GM15510 (cell line): ENCODE measurements around the gene GAK.

ENCODE experiments used
- POLR2A ChIP-seq: IDR thresholded peaks from 3 replicates; pipeline ENCODE4 v1.6.1; 2011; ENCODE audit warnings: borderline replicate concordance; ENCODE audit not compliant: insufficient read length; ENCODE audit errors: extremely low read depth

The GAK gene

DNA sequence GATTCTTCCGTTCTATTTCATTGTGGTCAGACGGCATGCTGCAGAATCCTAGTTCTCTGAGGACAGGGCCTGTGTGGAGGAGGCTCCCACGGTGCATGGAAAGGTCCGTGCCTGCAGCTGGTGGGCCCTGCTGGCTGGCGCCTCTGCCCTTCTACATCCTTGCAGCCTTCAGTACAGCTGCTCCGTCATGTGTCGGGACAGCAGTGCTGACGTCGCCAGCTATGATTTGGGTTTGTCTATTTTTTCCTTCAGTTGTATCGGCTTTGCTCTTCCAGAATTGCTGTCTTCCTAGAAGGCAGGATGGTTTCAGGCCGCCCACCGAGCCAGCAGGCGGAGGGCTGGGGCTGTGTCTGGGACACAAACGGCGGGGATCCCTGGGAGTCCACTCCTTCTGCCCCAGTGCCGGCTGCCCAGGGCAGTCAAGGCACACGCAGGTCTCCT, 74.1 kb downstream of the GAK start:
- no peak for TF ChIP-seq POLR2A

DNA sequence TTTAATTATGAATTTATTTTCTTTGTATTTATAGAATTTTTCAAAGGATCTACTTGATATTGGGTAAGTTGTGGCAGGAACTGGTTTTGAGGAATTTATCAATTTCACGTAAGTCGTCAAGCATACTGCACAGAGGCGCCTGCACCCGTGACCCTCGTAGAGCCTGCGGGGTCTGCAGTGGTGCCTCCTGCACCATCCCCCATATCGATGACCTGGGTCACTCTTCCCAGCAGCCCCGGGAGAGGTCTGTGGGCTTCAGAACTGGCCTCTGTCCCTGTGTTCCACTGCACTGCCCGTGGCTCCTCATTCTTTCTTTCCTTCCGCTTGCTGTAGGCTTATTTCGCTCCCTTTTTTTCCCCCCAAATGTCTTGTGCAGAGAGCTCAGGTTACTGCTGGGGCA, 74.7 kb downstream of the GAK start:
- TF ChIP-seq POLR2A, result no peak

DNA sequence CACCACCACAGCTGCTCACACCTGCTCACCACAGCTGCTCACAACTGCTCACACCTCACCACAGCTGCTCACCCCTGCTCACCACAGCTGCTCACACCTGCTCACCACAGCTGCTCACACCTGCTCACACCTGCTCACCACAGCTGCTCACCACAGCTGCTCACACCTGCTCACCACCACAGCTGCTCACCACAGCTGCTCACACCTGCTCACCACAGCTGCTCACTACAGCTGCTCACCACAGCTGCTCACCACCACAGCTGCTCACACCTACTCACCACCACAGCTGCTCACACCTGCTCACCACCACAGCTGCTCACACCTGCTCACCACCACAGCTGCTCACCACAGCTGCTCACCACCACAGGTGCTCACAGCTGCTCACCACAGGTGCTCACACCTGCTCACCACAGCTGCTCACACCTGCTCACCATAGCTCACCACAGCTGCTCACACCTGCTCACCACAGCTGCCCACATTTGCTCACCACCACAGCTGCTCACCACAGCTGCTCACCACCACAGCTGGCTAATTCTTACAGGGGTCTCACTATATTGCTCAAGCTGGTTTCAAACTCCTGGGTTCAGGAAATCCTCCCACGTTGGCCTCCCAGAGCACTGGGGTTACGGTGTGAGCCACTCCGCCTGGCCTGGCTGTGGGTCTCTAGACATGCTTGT, 75.8 kb downstream of the GAK start:
- TF ChIP-seq POLR2A, result no peak

DNA sequence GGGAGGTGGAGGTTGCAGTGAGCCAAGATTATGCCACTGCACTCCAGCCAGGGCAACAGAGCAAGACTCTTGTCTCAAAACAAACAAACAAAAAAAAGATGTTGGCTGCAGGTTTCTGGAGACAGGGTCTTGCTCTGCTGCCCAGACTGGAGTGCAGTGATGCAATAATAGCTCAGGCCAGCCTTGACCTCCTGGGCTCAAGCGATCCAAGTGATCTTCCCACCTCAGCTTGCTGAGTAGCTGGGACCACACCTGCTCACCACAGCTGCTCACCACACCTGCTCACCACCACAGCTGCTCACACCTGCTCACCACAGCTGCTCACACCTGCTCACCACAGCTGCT, 76.3 kb downstream of the GAK start:
- no peak for TF ChIP-seq POLR2A

DNA sequence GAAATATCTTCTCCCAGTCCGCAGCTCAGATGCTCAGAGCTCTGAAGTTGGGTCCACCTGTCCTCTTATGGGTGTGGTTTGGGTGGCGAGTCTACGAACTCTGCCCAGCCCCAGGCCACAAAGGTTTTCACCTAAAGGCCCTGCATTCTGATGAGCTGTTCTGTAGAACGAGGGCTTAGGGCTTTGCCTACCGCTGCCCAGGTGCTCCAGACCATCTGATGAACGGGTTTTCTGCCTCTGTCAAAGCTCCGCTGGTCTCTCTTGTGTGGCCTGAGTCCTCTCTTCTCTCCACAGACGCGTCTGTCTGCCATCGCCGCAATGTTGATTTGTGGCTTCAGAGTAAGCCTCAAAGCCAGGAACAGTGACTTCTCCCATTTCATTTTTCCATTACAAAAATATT, 77.8 kb downstream of the GAK start:
- TF ChIP-seq POLR2A, result no peak

DNA sequence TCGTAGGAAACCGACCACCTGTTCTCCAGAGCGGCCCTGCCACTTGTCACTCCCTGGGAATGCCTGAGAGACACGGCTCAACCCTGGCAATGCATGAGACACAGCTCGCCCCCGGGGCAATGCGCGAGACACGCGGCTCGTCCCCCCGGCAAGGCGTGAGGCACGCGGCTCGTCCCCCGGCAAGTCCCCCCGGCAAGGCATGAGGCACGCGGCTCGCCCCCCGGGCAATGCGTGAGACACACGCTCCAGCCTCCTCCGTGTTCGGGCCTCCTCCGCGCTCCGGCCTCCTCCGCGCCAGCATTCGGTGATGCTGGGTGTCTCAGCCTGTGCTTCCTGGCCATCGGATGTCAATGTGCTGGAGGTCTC, 78.7 kb downstream of the GAK start:
- no peak for TF ChIP-seq POLR2A

DNA sequence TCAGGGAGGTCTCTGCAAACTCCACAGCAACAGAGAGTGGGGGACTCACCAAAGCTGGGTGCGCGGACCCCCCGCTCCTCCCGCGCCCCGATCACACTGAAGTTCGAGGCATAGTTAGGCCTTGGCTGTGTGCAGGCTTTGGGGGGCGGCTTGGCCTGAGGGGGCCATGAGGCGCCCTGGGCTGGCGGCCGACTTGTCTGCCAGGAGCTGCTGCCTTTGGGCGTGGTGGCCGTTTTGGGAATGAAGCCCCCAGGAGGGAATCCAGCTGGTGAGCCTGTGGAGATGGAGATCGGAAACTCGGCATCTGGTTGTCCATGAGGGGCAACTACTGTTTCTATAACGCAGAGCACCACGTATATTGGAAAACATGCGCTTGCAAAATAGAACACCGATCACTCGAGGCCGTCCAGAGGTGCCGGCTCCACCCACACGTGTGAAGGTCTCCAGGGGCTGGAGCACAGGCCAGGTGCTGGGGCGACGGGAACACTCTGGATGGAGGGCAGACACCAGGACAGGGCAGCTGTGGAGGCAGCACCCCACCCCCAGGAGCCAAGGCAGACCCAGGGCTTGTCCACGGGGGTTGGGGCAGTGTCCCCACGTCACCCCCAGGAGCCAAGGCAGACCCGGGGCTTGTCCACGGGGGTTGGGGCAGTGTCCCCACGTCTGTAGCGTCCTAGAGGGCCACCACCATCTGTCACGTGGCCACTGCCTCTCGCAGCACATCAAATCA, 80.2 kb downstream of the GAK start:
- no peak for TF ChIP-seq POLR2A

DNA sequence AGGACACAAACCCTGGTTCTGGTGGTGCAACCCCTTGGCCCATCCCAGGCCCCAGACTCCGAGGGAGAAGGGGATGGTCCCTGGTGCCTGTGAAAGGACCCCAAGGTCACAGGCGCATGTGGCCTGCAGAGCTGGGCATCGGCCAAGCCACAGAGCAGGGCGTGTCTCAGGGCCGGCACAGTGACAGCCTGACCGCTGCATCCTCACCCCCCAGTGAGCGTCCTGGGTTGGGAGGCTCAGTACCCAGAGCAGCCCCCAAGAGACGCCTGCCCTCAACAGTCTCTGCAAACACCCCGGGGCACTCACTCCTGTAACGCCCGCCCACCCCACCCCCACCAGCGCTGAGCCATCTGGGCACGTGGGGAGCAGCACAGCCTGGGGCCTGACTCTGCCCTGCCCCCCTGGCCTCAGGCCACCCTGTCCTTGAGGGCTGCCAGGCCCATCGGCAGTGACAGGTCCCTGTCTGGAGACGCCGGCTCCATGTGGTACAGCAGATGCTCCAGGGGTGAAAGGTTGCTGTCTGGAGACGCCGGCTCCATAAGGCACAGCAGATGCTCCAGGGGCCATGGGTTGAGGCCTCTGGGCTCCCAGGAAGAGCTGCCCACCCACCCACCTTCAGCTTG, 81.7 kb downstream of the GAK start:
- TF ChIP-seq POLR2A, result no peak

DNA sequence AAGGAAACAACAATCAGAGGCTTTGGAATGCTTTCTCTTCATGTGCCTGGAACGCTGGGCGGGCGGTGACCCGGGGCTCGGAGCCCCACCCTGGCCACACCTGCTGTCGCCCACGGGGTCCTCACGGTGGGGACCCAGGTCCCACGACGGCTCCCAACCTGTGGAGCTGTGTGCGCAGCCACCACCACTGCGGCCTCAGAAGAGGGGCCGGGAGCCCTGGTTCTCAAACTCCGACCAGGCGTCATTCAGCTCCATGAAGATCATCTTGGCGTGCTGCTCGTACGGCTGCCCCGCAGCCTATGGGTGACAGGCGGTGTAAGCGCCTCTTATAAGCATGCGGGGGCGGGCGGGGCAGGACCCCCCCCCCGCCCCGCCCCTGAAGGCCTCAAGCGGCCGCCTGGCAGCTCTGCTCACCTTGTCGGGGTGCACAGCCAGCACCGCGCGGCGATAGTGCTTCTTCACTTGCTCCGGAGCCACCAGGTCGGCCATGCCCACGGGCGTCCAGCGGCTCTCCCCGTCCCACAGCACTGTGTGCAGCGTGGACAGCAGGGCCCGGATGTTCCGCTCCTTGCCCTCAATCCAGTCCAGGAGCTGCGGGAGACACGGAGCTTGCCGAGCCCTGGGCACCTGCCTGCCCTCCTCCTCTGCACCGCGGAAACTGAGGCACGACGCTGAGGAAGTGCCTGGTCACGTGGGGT, 82.5 kb downstream of the GAK start:
- no peak for TF ChIP-seq POLR2A

DNA sequence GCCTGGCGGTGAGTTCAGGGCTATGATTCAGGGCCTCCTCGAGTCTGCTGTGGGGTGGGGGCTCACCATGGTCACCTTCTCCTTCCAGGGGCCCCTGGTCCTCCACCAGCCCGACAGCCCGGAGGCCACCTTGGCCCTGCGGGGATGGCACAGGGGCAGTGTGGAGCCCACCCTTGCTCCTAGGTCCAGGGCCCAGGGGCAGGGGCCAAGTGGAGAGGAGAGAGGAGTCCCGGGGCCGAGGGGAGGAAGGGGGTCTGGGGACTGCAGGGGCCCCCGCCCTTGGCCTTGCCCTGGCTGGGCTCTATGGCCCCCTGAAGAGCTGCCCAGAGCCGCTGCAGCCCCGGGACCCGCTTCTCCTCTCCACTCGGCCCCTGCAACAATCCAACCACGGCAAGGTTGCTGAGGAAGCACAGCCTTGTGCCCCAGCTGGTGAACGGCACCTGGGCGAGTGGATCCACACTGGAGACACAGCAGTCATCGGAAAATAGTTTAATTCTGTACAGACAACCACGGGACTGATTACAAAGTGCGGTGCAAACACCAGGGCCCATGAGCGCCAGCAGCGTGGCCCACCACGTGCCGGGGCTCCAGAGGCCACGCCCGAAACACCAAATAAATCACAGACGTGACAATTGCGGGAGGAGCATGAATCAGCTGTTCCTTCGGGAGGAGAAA, 83.2 kb downstream of the GAK start:
- TF ChIP-seq POLR2A, result no peak

DNA sequence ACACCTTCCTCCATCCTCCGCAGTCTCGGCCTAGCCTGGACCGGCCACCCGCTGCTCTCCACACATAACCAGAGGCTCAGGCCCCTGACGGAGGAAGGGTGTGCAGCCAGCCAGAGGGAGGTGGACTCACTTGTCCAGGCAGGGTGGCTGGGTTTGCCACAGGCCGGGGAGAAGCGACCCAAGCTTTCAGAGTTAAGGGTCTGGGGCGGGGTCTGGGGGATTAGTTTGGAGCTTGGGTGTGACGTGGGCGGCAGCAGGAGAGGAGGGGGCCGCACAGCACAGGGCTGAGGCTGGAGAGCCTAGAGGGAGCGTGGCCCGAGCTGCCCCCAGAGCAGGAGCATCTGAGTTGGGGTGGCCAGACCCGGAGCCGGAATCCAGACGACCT, 83.8 kb downstream of the GAK start:
- TF ChIP-seq POLR2A, result no peak

DNA sequence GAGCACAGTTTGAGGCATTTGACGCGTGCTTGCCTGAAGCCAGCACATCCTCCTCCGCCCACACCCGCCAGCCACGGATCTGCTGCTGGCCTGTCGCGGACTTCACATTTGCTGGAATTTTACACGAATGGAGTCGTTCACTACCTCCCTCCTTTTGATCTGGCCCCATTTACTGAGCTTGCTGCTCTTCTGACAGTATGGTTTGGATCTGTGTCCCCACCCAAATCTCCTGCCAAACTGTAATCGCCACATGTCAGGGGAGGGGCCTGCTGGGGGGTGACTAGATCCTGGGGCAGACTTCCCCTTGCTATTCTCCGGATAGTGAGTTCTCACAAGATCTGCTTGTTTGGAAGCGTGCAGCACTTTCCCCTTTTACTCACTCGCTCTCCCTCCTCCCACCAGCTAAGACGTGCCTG, 86.3 kb downstream of the GAK start:
- no peak for TF ChIP-seq POLR2A

DNA sequence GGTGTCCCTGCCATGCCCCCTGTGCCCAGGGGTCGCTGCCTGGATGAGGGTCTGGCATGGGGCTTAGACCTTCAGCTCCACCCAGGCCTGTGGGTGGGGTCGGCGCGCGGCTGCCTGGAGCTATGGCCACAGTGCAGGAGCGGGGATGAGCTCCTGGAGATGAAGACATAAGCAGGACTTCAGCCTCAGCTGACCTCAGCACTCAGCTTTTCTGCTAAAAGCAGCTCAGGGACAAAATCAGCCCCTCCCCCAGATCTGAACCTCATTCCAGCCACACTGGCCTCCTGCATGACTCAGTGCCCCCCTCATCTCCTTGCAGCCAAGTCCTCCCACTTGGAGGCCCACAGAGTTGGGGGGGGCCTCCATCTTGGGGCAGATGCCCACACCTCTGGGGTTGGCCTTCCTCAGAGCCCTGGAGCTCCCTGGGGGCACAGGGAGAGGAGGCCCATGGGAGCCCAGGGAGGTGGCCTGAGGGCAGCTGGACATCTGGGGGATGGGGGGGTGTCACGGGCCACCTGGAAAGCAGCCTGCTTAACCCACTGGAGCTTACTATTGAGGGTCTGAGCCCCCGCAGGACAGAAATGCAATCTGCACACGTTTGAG, 86.8 kb downstream of the GAK start:
- no peak for TF ChIP-seq POLR2A

DNA sequence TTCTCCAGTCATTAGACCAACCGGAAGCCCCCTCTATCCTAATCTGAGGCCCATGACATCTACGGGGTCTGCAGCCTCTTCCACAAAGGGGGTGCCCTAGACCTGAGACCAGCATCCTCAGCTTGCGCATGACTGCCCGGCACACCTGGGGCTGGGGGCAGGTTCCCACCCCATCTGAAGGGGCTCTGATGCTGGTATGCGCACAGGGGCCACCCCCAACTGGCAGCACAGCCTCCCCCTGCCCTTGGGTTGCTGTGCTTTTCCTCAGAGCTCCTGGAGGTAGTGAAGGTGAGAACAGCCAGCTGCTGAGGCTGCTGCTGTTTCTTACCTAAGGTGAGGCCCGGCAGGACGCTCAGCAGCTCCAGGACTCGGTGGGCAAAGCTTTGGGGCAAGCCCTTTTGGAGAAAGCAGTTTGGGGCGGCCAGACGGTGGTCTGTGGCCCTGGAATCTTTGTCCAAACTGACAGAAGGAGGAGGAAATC, 87.3 kb downstream of the GAK start:
- TF ChIP-seq POLR2A, result no peak
